A673 (cell line): Measurements from ENCODE around the gene SYCN.

Source experiments
- CTCF ChIP-seq: fragments of 300-800, 200-600 bp; sonication (generic); conservative IDR thresholded peaks from 2 replicates; pipeline ENCODE4 v1.5.1; 2017; ENCODE audit warnings: low read depth, mild to moderate bottlenecking, antibody characterized with exemption, low read length, moderate library complexity, mixed read lengths
- EZH2 ChIP-seq: fragments of 200-600 bp; sonication (generic); IDR thresholded peaks from 2 replicates; pipeline ENCODE4 v1.6.1; 2017; ENCODE audit warnings: borderline replicate concordance, low read depth, mild to moderate bottlenecking, mixed read lengths, antibody characterized with exemption, low read length; ENCODE audit not compliant: poor library complexity, severe bottlenecking

GRCh38 chr19:39200066-39200802 lies 3.8 kb downstream of the SYCN start:
- TF ChIP-seq CTCF = no peak
- TF ChIP-seq EZH2 = no peak
